HG02938 (cell line): ENCODE data around the gene LIPE.
A peak's percentile ranks its signal among the peaks of the same experiment; 100 is the strongest.

Source experiments
- ATAC-seq: cut with Tn5 transposase; IDR thresholded peaks from one replicate; pipeline ENCODE4 v1.9.1; 2021; ENCODE audit warnings: mild to moderate bottlenecking, moderate library complexity; ENCODE audit not compliant: unreplicated experiment

The LIPE gene

GRCh38 chr19:42445948-42446347, 18.8 kb upstream of the LIPE start:
- no peak for ATAC-seq

- no peak for ATAC-seq
These were observed 16.8 kb upstream of the LIPE start for GRCh38 chr19:42443944-42444398.

GRCh38 chr19:42442833-42443232, 15.6 kb upstream of the LIPE start, which contains the start of gene CXCL17:
Gene CXCL17 (minus strand): TSS chr19:42442946. CDS start chr19:42442832, 114 bp downstream.
- ATAC-seq: no peak

GRCh38 chr19:42441049-42441445, 13.9 kb upstream of the LIPE start:
- no peak for ATAC-seq

- ATAC-seq: no peak
These were observed 13.3 kb upstream of the LIPE start for GRCh38 chr19:42440357-42441048.

GRCh38 chr19:42436006-42436405, 8.8 kb upstream of the LIPE start:
- ATAC-seq: no peak

GRCh38 chr19:42435316-42435715, 8.1 kb upstream of the LIPE start:
- no peak for ATAC-seq

GRCh38 chr19:42433503-42434260, 6.5 kb upstream of the LIPE start:
- ATAC-seq: no peak

GRCh38 chr19:42431486-42431885, 4.3 kb upstream of the LIPE start:
- no peak for ATAC-seq

GRCh38 chr19:42428676-42429075, 1.5 kb upstream of the LIPE start:
- ATAC-seq: no peak

- no peak for ATAC-seq
These were observed 545 bp downstream of the LIPE start for GRCh38 chr19:42426643-42427042.

GRCh38 chr19:42424712-42425131, 2.5 kb downstream of the LIPE start:
- no peak for ATAC-seq

GRCh38 chr19:42424345-42424707, 2.9 kb downstream of the LIPE start:
- ATAC-seq: no peak

- peak; percentile 92 for ATAC-seq
These were observed 3.5 kb downstream of the LIPE start for GRCh38 chr19:42423462-42424344.

- peak; percentile 41 for ATAC-seq
These were observed 4.2 kb downstream of the LIPE start for GRCh38 chr19:42422901-42423461.

GRCh38 chr19:42422092-42422900, 4.9 kb downstream of the LIPE start:
- no peak for ATAC-seq

GRCh38 chr19:42421591-42422031, 5.6 kb downstream of the LIPE start:
- ATAC-seq: no peak

GRCh38 chr19:42421101-42421500, 6.1 kb downstream of the LIPE start:
- ATAC-seq: no peak

GRCh38 chr19:42420055-42420544, 7.1 kb downstream of the LIPE start:
- ATAC-seq: no peak

- ATAC-seq: no peak
These were observed 7.9 kb downstream of the LIPE start for GRCh38 chr19:42419309-42419708.
